Hepatocyte (in vitro differentiated cells): Measurements from ENCODE around the gene NOXA1. TPM values are rescaled to one million over a fixed set of nuclear protein-coding genes. Genes with fewer than 3 reads are reported as not detected.

Experiments used
- DNase-seq: peaks from one replicate; pipeline ENCODE4 v3.0.0-alpha.2; 2016; ENCODE audit warnings: low spot score
- H2AFZ ChIP-seq: fragments of 200-600 bp; sonication (generic); 2 replicates; pipeline ENCODE4 v1.6.0; 2016; ENCODE audit warnings: antibody characterized with exemption, mild to moderate bottlenecking
- H3K27ac ChIP-seq: fragments of 200-600 bp; sonication (generic); 2 replicates; pipeline ENCODE4 v1.5.1; 2016; ENCODE audit warnings: mild to moderate bottlenecking
- H3K27me3 ChIP-seq: fragments of 200-600 bp; sonication (generic); 2 replicates; pipeline ENCODE4 v1.6.1; 2016
- H3K36me3 ChIP-seq: fragments of 200-600 bp; sonication (generic); replicated peaks from 2 replicates; pipeline ENCODE4 v1.5.1; 2016; ENCODE audit warnings: low read depth; ENCODE audit not compliant: insufficient read depth
- H3K4me1 ChIP-seq: fragments of 200-600 bp; sonication (generic); 2 replicates; pipeline ENCODE4 v1.5.1; 2016; ENCODE audit warnings: mild to moderate bottlenecking, moderate library complexity; ENCODE audit not compliant: insufficient read depth
- H3K4me2 ChIP-seq: fragments of 200-600 bp; sonication (generic); 2 replicates; pipeline ENCODE4 v1.6.0; 2016
- H3K4me3 ChIP-seq: fragments of 200-600 bp; sonication (generic); 2 replicates; pipeline ENCODE4 v1.5.1; 2016; ENCODE audit warnings: mild to moderate bottlenecking
- H3K79me2 ChIP-seq: fragments of 200-600 bp; sonication (generic); 2 replicates; pipeline ENCODE4 v1.6.0; 2017; ENCODE audit warnings: mild to moderate bottlenecking
- H3K9me2 ChIP-seq: fragments of 200-600 bp; sonication (generic); replicated peaks from 2 replicates; pipeline ENCODE4 v1.6.0; 2017; ENCODE audit warnings: mild to moderate bottlenecking; ENCODE audit not compliant: insufficient read depth
- H3K9me3 ChIP-seq: fragments of 200-600 bp; sonication (generic); 2 replicates; pipeline ENCODE4 v1.5.1; 2016; ENCODE audit warnings: low read depth, mild to moderate bottlenecking
- H4K20me1 ChIP-seq: fragments of 200-600 bp; sonication (generic); 2 replicates; pipeline ENCODE4 v1.6.0; 2016; ENCODE audit warnings: mild to moderate bottlenecking; ENCODE audit not compliant: insufficient read depth, poor library complexity, severe bottlenecking
- CTCF ChIP-seq: fragments of 200-600 bp; sonication (generic); IDR thresholded peaks from 2 replicates; pipeline ENCODE4 v1.5.1; 2016; ENCODE audit warnings: antibody characterized with exemption, mild to moderate bottlenecking; ENCODE audit not compliant: poor library complexity
- EZH2 ChIP-seq: fragments of 200-600 bp; sonication (generic); IDR thresholded peaks from 2 replicates; pipeline ENCODE4 v1.6.1; 2016; ENCODE audit warnings: antibody characterized with exemption, mild to moderate bottlenecking, borderline replicate concordance
- EZH2phosphoT487 ChIP-seq: fragments of 200-600 bp; sonication (generic); IDR thresholded peaks from one replicate; pipeline ENCODE4 v1.6.1; 2018; ENCODE audit warnings: antibody characterized with exemption, mild to moderate bottlenecking, low read depth, moderate library complexity; ENCODE audit not compliant: unreplicated experiment, severe bottlenecking
- WGBS: methylation state at CpG from one replicate; pipeline ENCODE4 v1.1.6; 2016; ENCODE audit warnings: low lambda C conversion rate; ENCODE audit errors: missing lambda C conversion rate; 5-methylcytosine and 5-hydroxymethylcytosine counted together
- polyA plus RNA-seq: library from polyadenylated mRNA; unstranded; fragments of >200 nt; fragmentation: Nextera tagmentation; extraction: Ambion mirVana; gene quantifications from 2 replicates; pipeline ENCODE4 v1.2.1, GENCODE V29; 2016
- total RNA-seq: library from RNA; depleted of rRNA; stranded (reverse); fragments of >200 nt; gene quantifications from 2 replicates; pipeline ENCODE4 v1.2.3, GENCODE V29; 2014

The NOXA1 gene
- total and polyA plus RNA-seq, 2 experiments from 2014 or later, result 7.2 to 12.5 TPM

GRCh38 chr9:137388589-137389427, 34.4 kb upstream of the NOXA1 start:
- Histone ChIP-seq H3K4me1 (no peaks in the 10 kb centered on the region), H2AFZ (no peak overlapping the region), H3K9me2 (no peaks in the 10 kb centered on the region), H3K27ac (no peak overlapping the region), H3K79me2 (no peaks in the 10 kb centered on the region), H3K4me3 (no peak overlapping the region), H3K36me3 (no peaks in the 10 kb centered on the region), H3K4me2 (no peak overlapping the region), H3K9me3 (no peaks in the 10 kb centered on the region), H4K20me1 (no peaks in the 10 kb centered on the region), H3K27me3 (no peaks in the 10 kb centered on the region)
- TF ChIP-seq EZH2 (no peak), EZH2phosphoT487 (no peak), CTCF (no peak)
- 90% methylated on average over 44 of the region's 47 CpGs for WGBS
- no peak for DNase-seq

- TF ChIP-seq EZH2 (no peak), CTCF (no peak), EZH2phosphoT487 (no peak)
- DNase-seq, result no peak
- H3K79me2 ChIP-seq, result no peaks in the 10 kb centered on the region
- no peaks in the 10 kb centered on the region for H3K9me2 ChIP-seq
- 97% methylated on average over 13 of the region's 13 CpGs for WGBS
- H3K27me3 ChIP-seq, result no peaks in the 10 kb centered on the region
- H4K20me1 ChIP-seq, result no peaks in the 10 kb centered on the region
- no peak overlapping the region for H3K4me3 ChIP-seq
- no peak overlapping the region for H3K27ac ChIP-seq
- H3K4me2 ChIP-seq, result no peak overlapping the region
- H3K9me3 ChIP-seq, result no peaks in the 10 kb centered on the region
- no peak overlapping the region for H2AFZ ChIP-seq
- H3K4me1 ChIP-seq, result no peaks in the 10 kb centered on the region
- H3K36me3 ChIP-seq, result no peaks in the 10 kb centered on the region
Measured at GRCh38 chr9:137389428-137389746, 33.8 kb upstream of the NOXA1 start.

- H4K20me1 ChIP-seq, result no peaks in the 10 kb centered on the region
- no peak for TF ChIP-seq EZH2
- no peak for TF ChIP-seq CTCF
- no peak for TF ChIP-seq EZH2phosphoT487
- no peak for DNase-seq
- H3K36me3 ChIP-seq, result no peaks in the 10 kb centered on the region
- no peak overlapping the region for H2AFZ ChIP-seq
- WGBS, result 92% methylated on average over 42 of the region's 42 CpGs
- no peaks in the 10 kb centered on the region for H3K27me3 ChIP-seq
- H3K27ac ChIP-seq, result no peak overlapping the region
- no peaks in the 10 kb centered on the region for H3K79me2 ChIP-seq
- H3K9me3 ChIP-seq, result no peaks in the 10 kb centered on the region
- no peak overlapping the region for H3K4me3 ChIP-seq
- no peaks in the 10 kb centered on the region for H3K4me1 ChIP-seq
- no peaks in the 10 kb centered on the region for H3K9me2 ChIP-seq
- no peak overlapping the region for H3K4me2 ChIP-seq
Measured at GRCh38 chr9:137390553-137391410, 32.4 kb upstream of the NOXA1 start.
